NCI-H1048 (cell line): ENCODE measurements around the gene CRYBG3.

ENCODE experiments used
- DNase-seq: peaks from one replicate; lab custom pipeline; 2025; lab: John Stamatoyannopoulos, UW

CRYBG3 gene

GRCh38 chr3:97974996-97975395 lies 153.2 kb downstream of the CRYBG3 start:
- no peak for DNase-seq

GRCh38 chr3:97975466-97975865 lies 153.7 kb downstream of the CRYBG3 start:
- no peak for DNase-seq

- no peak for DNase-seq
These were observed 157.8 kb downstream of the CRYBG3 start for GRCh38 chr3:97979610-97980009.

- no peak for DNase-seq
These were observed 160.1 kb downstream of the CRYBG3 start for GRCh38 chr3:97981886-97982285.

GRCh38 chr3:97983933-97984491 lies 162.2 kb downstream of the CRYBG3 start:
- no peak for DNase-seq

- DNase-seq: no peak
These were observed 165.5 kb downstream of the CRYBG3 start for GRCh38 chr3:97987306-97987705.

GRCh38 chr3:97988784-97989568 lies 167.2 kb downstream of the CRYBG3 start:
- no peak for DNase-seq

GRCh38 chr3:97990624-97991292 lies 168.9 kb downstream of the CRYBG3 start:
- DNase-seq: no peak

GRCh38 chr3:97991293-97991682 lies 169.5 kb downstream of the CRYBG3 start:
- DNase-seq: no peak

GRCh38 chr3:97992547-97993173 lies 170.8 kb downstream of the CRYBG3 start:
- DNase-seq: no peak

- no peak for DNase-seq
These were observed 171.7 kb downstream of the CRYBG3 start for GRCh38 chr3:97993526-97993925.

GRCh38 chr3:97994328-97994945 lies 172.6 kb downstream of the CRYBG3 start:
- DNase-seq: no peak
